ENCODE measurements around the gene CYP4B1.

CYP4B1 gene

GRCh38 chr1:46797696-46798470 is 963 bp upstream of the CYP4B1 start:
- DNase-seq: no peak

GRCh38 chr1:46800742-46801141 is 1.9 kb downstream of the CYP4B1 start:
- no peak for DNase-seq

DNA sequence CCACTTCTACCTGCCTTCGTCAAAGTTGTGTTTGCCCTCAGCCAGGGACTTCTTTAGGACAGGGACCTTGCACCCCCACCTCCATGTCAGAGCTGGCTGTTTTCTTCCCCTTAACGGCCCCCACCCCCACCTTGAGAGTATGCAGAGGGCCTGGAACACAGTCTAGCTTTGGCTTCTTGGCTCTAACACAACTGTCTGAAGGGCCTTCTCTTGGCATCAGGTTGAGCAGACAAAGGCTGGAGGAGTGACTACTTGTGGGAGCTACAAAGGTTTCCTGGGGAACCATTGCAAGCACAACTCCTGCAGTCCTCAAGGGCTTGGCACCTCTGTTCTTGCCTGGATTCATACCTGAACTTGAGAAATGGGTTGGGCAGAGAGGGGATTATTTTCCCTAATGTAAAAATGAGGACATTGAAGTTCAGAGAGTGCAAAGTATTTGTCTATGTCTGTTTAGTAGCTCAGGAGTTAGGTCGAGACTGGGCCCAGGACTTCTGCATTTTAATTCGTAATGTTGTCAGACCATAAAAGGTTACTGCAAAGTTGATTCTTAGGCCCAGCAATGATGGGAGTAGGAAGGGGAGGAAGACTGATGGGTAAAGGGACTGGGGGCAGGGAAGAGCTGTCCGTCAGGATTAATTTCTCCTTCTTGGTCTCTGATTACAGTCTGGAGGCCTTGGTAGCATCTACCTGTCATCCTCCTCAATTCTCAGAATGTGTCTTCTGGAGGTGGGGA is 2.6 kb downstream of the CYP4B1 start:
- DNase-seq: no peak

GRCh38 chr1:46802081-46802480 is 3.2 kb downstream of the CYP4B1 start:
- no peak for DNase-seq

DNA sequence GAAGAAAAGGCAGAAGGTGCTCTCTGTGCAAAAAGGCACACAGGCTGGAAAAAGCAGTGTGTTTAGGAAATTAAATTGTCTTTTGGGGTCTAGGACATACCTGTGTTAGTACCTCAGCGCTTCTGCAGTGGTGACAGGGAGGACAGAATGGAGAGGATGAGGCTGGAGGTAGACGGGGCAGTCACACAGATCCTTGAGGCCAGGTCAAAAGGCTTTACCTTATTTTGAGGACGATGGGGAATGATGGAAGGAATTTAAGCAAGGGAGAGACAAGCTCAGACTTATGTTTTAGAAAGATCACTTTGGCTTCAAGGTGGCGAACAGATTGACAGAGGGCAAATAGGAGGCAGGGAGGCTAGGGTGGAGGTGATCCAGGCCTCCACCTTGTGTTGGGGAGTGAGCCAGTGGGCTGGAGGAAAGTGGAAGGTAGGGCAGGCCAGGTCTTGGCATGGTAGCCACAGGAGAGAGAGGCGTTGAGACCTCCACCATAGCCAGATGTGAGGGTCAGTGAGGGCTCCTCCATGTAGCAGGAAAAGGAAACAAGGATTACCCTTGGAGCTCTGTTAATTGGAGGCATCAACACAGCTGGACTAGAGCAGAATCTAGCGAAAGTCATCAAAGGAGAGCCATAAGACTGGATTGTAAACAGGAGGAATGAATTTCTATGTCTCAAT is 4.2 kb downstream of the CYP4B1 start:
- DNase-seq: no peak

DNA sequence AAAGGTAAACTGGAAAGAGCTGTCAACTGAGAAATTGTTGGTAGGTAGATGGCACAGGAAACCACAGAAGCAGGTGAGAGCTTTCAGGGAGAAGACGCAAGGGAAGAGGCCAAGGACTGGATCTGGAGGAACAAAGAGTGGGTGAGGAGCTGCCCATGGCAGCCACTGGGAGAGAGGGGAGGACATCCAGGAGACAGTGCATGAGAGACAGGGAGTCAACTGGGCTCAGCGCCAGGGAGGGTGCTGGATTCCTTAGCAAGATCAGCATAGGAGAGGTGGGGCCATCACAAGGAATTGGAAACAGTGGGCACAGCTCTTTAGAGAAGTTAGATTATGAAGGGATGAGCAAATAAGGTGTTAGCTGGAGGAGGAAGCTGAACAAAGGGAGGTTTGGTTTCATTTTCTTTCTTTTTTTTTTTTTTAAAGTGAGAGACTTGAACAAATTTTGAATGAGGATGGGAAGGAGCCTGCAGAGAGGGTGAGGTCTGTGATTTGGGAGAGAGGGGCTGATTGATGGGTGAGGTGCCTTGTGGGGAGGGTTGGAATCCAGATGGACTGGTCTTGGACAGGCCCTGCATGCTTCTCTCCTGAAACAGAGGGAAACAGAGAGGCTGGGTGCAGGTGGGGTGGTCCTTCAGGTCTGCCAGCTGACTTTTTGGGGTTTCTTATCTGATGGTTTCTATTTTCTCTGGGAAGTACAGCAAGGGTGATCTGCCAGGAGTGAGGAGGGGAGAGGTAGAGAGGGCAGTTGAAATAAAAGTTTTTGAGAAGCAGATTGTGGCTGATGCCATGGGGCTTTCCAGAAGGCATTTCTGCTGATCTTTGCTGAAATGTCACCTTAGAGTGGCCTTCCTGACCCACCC is 5.4 kb downstream of the CYP4B1 start:
- DNase-seq: no peak

- DNase-seq: no peak
Measured at GRCh38 chr1:46804926-46805325, 6.1 kb downstream of the CYP4B1 start.

- no peak for DNase-seq
Measured at GRCh38 chr1:46805755-46806154, 6.9 kb downstream of the CYP4B1 start.

DNA sequence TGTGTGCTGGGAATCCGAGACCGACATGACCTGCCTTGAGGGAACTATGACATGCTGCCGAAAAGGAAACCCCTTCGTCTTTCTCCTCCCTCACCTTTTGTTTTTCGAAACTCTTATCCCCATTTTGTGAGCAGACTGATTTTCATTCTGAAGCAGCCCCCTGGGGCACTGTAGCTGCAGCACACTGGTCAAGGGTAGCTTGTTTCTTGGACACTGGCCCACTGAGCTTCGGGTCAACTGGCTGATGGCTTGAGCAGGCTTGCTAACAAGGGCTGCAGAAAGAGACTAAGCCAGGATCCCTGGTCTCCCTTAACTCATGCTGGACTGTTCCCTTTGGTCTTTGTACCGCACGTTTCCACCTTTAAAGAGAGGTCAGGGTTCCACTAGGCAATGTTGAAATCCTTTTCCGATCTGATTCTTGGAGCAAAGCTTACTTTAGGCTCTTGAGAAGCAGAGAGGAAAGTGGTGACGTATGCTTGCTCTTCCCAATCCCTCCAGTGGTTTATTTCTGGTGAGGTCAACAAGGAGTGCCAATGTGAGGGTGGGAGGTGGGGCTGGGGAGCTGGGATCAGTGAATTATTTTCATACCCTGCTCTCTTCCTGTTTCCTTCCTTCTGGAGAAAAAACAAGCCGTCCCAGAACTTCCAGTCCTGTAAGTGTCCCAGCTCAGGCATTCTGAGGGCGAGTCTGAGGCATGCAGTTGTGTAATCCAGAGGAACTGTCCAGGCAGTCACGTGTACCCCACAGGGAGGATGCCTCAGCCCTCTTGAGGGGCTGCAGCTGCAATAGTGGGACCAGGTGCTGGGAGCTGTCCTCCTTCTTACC is 7.6 kb downstream of the CYP4B1 start:
- DNase-seq: no peak

DNA sequence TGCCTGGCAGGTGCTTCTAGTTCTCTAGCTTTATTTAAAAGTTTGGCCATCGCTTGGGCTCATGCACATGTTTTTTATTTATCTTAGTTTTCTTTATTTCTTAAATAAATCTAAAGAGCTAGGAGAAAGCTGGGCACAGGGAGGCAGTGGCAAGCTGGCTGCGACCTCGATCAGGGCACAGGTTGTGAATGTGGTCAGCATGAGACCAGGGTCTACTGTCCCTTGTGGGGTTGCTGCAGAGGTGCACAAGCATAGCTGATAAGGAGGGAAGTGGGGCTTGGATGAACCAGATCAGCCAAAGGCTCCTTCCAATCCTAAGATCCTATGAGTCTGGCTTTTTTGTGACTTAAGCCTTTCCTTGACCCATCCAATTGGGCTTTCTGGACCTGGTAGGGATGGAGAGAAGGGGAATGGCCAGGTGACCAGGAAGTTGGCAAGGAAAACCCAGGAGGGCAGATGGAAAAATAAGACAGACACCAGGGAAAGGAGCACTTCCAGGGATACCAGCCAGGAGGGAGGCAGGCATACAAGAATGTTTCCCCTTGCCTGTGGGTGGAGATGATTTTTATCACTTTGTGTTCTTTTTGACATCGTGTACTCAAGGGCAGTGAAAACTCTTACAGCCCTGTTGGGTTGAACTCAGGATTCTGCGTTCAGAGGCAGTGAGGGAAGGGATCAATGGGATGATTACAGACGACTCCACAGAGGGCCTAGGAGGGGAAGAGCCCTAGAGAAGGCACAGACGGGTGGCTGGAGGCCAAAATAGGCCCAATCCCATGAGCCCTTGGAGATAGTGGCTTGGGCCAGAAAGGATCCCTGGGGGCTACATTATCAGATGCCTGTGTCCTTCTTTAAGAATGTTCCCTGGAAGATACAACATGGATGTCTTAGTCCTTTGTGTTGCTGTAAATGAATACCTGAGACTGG is 8.5 kb downstream of the CYP4B1 start:
- DNase-seq: no peak

- DNase-seq: no peak
Measured at GRCh38 chr1:46809071-46809470, 10.2 kb downstream of the CYP4B1 start.

GRCh38 chr1:46809904-46810303 is 11.1 kb downstream of the CYP4B1 start:
- no peak for DNase-seq

DNA sequence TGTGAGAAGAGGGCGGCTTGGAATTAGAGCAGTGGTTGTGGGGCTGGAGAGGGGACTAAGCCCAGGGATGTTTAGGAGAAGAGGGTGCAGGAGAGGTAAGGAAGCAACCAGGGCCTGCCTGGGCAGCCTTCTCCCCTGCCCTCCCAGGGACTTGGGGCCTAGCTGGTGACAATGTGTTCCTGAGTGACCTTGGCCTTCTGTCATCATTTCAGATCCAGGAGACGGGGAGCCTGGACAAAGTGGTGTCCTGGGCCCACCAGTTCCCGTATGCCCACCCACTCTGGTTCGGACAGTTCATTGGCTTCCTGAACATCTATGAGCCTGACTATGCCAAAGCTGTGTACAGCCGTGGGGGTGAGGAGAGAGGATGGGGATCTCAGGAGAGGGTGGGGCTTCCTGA is 11.8 kb downstream of the CYP4B1 start:
- no peak for DNase-seq

DNA sequence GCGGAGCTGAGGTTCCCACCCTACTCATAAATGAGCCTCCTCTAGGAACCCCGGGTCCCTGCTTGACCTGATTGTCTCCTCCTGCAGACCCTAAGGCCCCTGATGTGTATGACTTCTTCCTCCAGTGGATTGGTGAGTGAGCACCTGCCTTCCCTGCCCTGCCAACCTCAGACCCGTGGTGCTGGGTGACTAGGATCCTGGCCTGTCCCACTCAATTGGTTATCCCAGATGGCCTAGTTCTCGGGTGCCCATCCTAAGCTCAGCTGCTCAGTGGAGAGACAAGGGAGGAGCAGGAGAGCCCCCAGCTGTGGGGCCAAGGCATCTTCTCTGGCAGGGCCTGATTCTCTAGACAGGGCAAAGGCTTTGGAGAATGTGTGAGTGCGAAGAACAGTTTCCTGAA is 12.2 kb downstream of the CYP4B1 start:
- no peak for DNase-seq

DNA sequence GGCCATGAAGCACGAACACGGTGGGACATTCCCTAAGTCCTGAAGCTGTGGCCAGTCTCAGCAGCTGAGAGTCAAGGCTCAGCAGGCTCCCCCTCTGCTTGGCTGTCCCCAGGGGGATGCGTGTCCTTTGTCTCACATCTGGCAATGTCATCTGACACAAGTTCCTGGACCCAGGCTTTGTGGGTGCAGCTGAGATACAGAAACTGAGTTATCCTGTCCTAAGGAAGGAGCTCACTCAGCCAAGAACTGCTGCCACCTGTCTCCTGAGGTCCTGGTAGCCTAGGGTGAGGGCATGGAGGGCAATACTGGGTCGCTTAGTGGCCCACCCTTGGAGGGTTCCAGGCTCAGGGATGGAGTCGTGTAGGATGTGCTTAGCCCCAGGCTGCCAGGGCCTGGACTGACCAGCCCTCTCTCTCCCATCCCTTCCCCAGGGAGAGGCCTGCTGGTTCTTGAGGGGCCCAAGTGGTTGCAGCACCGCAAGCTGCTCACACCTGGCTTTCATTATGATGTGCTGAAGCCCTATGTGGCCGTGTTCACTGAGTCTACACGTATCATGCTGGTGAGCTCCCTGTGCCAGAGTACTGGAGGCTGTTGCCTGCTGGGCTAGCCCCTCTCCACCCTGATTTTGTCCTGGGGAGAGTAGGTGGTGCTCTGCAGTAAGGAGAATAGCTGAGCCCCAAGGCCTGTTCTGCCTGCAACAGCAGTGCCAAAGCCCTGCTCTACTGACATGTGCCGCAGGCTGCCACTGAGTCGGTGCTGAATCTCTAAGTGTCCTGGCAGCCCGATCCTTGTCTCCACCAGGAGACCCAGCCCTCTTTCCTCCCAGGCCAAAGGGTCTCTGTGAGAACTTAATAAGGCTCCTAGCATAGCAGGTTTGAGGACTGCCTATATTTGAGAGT is 13.5 kb downstream of the CYP4B1 start:
- no peak for DNase-seq

GRCh38 chr1:46812996-46813857 is 14.4 kb downstream of the CYP4B1 start:
- no peak for DNase-seq

GRCh38 chr1:46813858-46814396 is 15.1 kb downstream of the CYP4B1 start:
- no peak for DNase-seq

- DNase-seq: no peak
Measured at GRCh38 chr1:46815133-46815532, 16.3 kb downstream of the CYP4B1 start.
